ENCODE measurements around the gene IRS4.

Gene IRS4

GRCh38 chrX:108699368-108699767 lies 37.0 kb downstream of the IRS4 start:
- TF ChIP-seq EZH2phosphoT487 (IDR thresholded peaks at IDR 0.05; ENCODE audit: low read depth) = no peak
- peak; percentile 62 for TF ChIP-seq CTCF (IDR thresholded peaks at IDR 0.05; ENCODE audit: low read depth, low read length)
- H3K9ac ChIP-seq (ENCODE audit: low read length) = no peak overlapping the region
- no peaks in the 10 kb centered on the region for H3K27me3 ChIP-seq (ENCODE audit: low read depth, low read length)
- no peaks in the 10 kb centered on the region for H3K9me3 ChIP-seq (ENCODE audit: insufficient read depth, low read length)
- H2AFZ ChIP-seq (ENCODE audit: low read depth, low read length) = no peak overlapping the region
- H3K4me1 ChIP-seq (ENCODE audit: low read length) = no peaks in the 10 kb centered on the region
- H3K79me2 ChIP-seq (ENCODE audit: low read length) = no peaks in the 10 kb centered on the region
- peak overlapping the region; percentile 48; the same call in 1 of the 2 replicates for H3K4me2 ChIP-seq (ENCODE audit: low read length)
- H3K36me3 ChIP-seq (replicated peaks; ENCODE audit: low read depth, low read length) = no peaks in the 10 kb centered on the region
- H3K4me3 ChIP-seq (ENCODE audit: low read length) = 0 out of 2 replicates have a peak overlapping the region, but pooled peaks have one; percentile 31
- no peak overlapping the region for H3K27ac ChIP-seq (ENCODE audit: low read length)
- no peaks in the 10 kb centered on the region for H4K20me1 ChIP-seq (ENCODE audit: insufficient read depth, low read length)

DNA sequence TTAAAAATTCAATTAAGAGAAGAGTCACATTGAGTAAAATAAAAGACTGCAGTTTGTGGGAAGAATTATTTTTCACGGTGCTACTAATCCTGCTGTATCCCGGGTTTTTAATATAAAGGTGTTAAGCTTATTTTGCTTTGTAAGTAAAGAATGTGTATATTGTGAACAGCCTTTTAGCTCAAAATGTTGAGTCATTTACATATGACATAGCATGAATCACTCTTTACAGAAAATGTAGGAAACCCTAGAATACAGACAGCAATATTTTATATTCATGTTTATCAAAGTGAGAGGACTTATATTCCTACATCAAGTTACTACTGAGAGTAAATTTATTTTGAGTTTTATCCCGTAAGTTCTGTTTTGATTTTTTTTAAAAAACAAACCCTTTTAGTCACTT lies 39.7 kb downstream of the IRS4 start:
- no peak for TF ChIP-seq EZH2phosphoT487 (IDR thresholded peaks at IDR 0.05; ENCODE audit: low read depth)
- no peak overlapping the region for H3K4me2 ChIP-seq (ENCODE audit: low read length)
- H3K36me3 ChIP-seq (replicated peaks; ENCODE audit: low read depth, low read length) = no peaks in the 10 kb centered on the region
- no peak overlapping the region for H2AFZ ChIP-seq (ENCODE audit: low read depth, low read length)
- H3K27me3 ChIP-seq (ENCODE audit: low read depth, low read length) = no peaks in the 10 kb centered on the region
- no peak overlapping the region for H3K4me3 ChIP-seq (ENCODE audit: low read length)
- no peaks in the 10 kb centered on the region for H3K4me1 ChIP-seq (ENCODE audit: low read length)
- no peaks in the 10 kb centered on the region for H3K9me3 ChIP-seq (ENCODE audit: insufficient read depth, low read length)
- no peak overlapping the region for H3K27ac ChIP-seq (ENCODE audit: low read length)
- H4K20me1 ChIP-seq (ENCODE audit: insufficient read depth, low read length) = no peaks in the 10 kb centered on the region
- no peak overlapping the region for H3K9ac ChIP-seq (ENCODE audit: low read length)
- H3K79me2 ChIP-seq (ENCODE audit: low read length) = no peaks in the 10 kb centered on the region

Measured in OCI-LY3 (cell line).